HAP-1 (cell line): ENCODE measurements around the gene NUP210.

ENCODE experiments used
- DNase-seq, 2 experiments: peaks; one replicate each; pipeline ENCODE4 v3.0.0-alpha.2; 2016 to 2020; ENCODE audit warnings: low spot score in 2 of 2
- H3K27me3 ChIP-seq: fragments of 250-450 bp; sonication (Bioruptor Pico); 2 replicates; pipeline ENCODE4 v1.5.1; 2020; ENCODE audit warnings: low read depth, mild to moderate bottlenecking, moderate library complexity
- H3K36me3 ChIP-seq: fragments of 250-450 bp; sonication (Bioruptor Pico); replicated peaks from 2 replicates; pipeline ENCODE4 v1.5.1; 2020; ENCODE audit warnings: mild to moderate bottlenecking
- H3K4me1 ChIP-seq: fragments of 250-450 bp; sonication (Bioruptor Pico); 2 replicates; pipeline ENCODE4 v1.5.1; 2020; ENCODE audit warnings: mild to moderate bottlenecking
- H3K4me3 ChIP-seq: fragments of 250-450 bp; sonication (Bioruptor Pico); 2 replicates; pipeline ENCODE4 v1.5.1; 2020; ENCODE audit warnings: mild to moderate bottlenecking, moderate library complexity
- H3K9me3 ChIP-seq: fragments of 250-450 bp; sonication (Bioruptor Pico); 2 replicates; pipeline ENCODE4 v1.5.1; 2020; ENCODE audit warnings: mild to moderate bottlenecking, moderate library complexity
- in situ Hi-C: fragments of 300-500 bp; cut with MboI; formaldehyde crosslinking; loops from 3 replicates; pipeline ENCODE4 v1.14.3; 2020; ENCODE audit warnings: low sequenced_read_pairs, inconsistent platforms, mixed read lengths

Gene NUP210

GRCh38 chr3:13370609-13371008, 49.5 kb downstream of the NUP210 start:
- H3K4me3 ChIP-seq = no peak overlapping the region
- peaks cover 88% of the 10 kb centered on the region for H3K36me3 ChIP-seq
- no peak for DNase-seq
- H3K27me3 ChIP-seq = no peaks in the 10 kb centered on the region
- H3K4me1 ChIP-seq = no peaks in the 10 kb centered on the region
- in situ Hi-C loops = no loop called here
- H3K9me3 ChIP-seq = no peaks in the 10 kb centered on the region

- Histone ChIP-seq H3K4me1 (no peaks in the 10 kb centered on the region), H3K36me3 (peaks cover 88% of the 10 kb centered on the region), H3K9me3 (no peaks in the 10 kb centered on the region), H3K27me3 (no peaks in the 10 kb centered on the region), H3K4me3 (no peak overlapping the region)
- in situ Hi-C loops = no loop called here
- DNase-seq = no peak
Observed at GRCh38 chr3:13370055-13370454, 50.1 kb downstream of the NUP210 start.

- H3K4me1 ChIP-seq = no peaks in the 10 kb centered on the region
- peaks cover 89% of the 10 kb centered on the region for H3K36me3 ChIP-seq
- DNase-seq = no peak
- H3K9me3 ChIP-seq = no peaks in the 10 kb centered on the region
- in situ Hi-C loops = no loop called here
- H3K4me3 ChIP-seq = no peak overlapping the region
- H3K27me3 ChIP-seq = no peaks in the 10 kb centered on the region
Observed at GRCh38 chr3:13368834-13369233, 51.3 kb downstream of the NUP210 start.

GRCh38 chr3:13367728-13368127, 52.4 kb downstream of the NUP210 start:
- no peaks in the 10 kb centered on the region for H3K4me1 ChIP-seq
- no peak overlapping the region for H3K4me3 ChIP-seq
- peaks cover 89% of the 10 kb centered on the region for H3K36me3 ChIP-seq
- no peaks in the 10 kb centered on the region for H3K9me3 ChIP-seq
- DNase-seq = no peak
- in situ Hi-C loops = no loop called here
- no peaks in the 10 kb centered on the region for H3K27me3 ChIP-seq

GRCh38 chr3:13365390-13366379, 54.4 kb downstream of the NUP210 start:
- Histone ChIP-seq H3K9me3 (no peaks in the 10 kb centered on the region), H3K36me3 (peaks cover 89% of the 10 kb centered on the region), H3K27me3 (no peaks in the 10 kb centered on the region), H3K4me3 (no peak overlapping the region), H3K4me1 (no peaks in the 10 kb centered on the region)
- DNase-seq = no peak
- in situ Hi-C loops = no loop called here

GRCh38 chr3:13364602-13365271, 55.4 kb downstream of the NUP210 start:
- no peak overlapping the region for H3K4me3 ChIP-seq
- H3K27me3 ChIP-seq = no peaks in the 10 kb centered on the region
- peaks cover 89% of the 10 kb centered on the region for H3K36me3 ChIP-seq
- no peaks in the 10 kb centered on the region for H3K4me1 ChIP-seq
- in situ Hi-C loops = no loop called here
- no peak for DNase-seq
- no peaks in the 10 kb centered on the region for H3K9me3 ChIP-seq

GRCh38 chr3:13362551-13362950, 57.6 kb downstream of the NUP210 start:
- H3K27me3 ChIP-seq = no peaks in the 10 kb centered on the region
- H3K4me1 ChIP-seq = no peaks in the 10 kb centered on the region
- H3K9me3 ChIP-seq = no peaks in the 10 kb centered on the region
- in situ Hi-C loops = no loop called here
- H3K36me3 ChIP-seq = peaks cover 89% of the 10 kb centered on the region
- no peak overlapping the region for H3K4me3 ChIP-seq
- no peak for DNase-seq

- H3K4me3 ChIP-seq = no peak overlapping the region
- no peak for DNase-seq
- no peaks in the 10 kb centered on the region for H3K27me3 ChIP-seq
- no peaks in the 10 kb centered on the region for H3K9me3 ChIP-seq
- in situ Hi-C loops = no loop called here
- H3K36me3 ChIP-seq = peaks cover 99% of the 10 kb centered on the region
- no peaks in the 10 kb centered on the region for H3K4me1 ChIP-seq
Observed at GRCh38 chr3:13359916-13360315, 60.2 kb downstream of the NUP210 start.

- no peak overlapping the region for H3K4me3 ChIP-seq
- peaks cover 100% of the 10 kb centered on the region for H3K36me3 ChIP-seq
- no peaks in the 10 kb centered on the region for H3K27me3 ChIP-seq
- no peaks in the 10 kb centered on the region for H3K9me3 ChIP-seq
- in situ Hi-C loops = no loop called here
- H3K4me1 ChIP-seq = no peaks in the 10 kb centered on the region
- no peak for DNase-seq
Observed at GRCh38 chr3:13358643-13359042, 61.5 kb downstream of the NUP210 start.

GRCh38 chr3:13358051-13358450, 62.1 kb downstream of the NUP210 start:
- peaks cover 100% of the 10 kb centered on the region for H3K36me3 ChIP-seq
- in situ Hi-C loops = no loop called here
- DNase-seq = no peak

GRCh38 chr3:13357074-13357473, 63.0 kb downstream of the NUP210 start:
- H3K4me3 ChIP-seq = no peak overlapping the region
- H3K9me3 ChIP-seq = no peaks in the 10 kb centered on the region
- no peaks in the 10 kb centered on the region for H3K4me1 ChIP-seq
- no peak for DNase-seq
- no peaks in the 10 kb centered on the region for H3K27me3 ChIP-seq
- peaks cover 100% of the 10 kb centered on the region for H3K36me3 ChIP-seq
- in situ Hi-C loops = no loop called here

More at GRCh38 chr3:13358051-13358450, 62.1 kb downstream of the NUP210 start:
- Histone ChIP-seq H3K4me3 (no peak overlapping the region), H3K27me3 (no peaks in the 10 kb centered on the region), H3K9me3 (no peaks in the 10 kb centered on the region), H3K4me1 (no peaks in the 10 kb centered on the region)

- no peak for DNase-seq
- Histone ChIP-seq H3K4me3 (no peak overlapping the region), H3K36me3 (peaks cover 95% of the 10 kb centered on the region), H3K27me3 (no peaks in the 10 kb centered on the region), H3K4me1 (no peaks in the 10 kb centered on the region), H3K9me3 (no peaks in the 10 kb centered on the region)
- in situ Hi-C loops = no loop called here
Observed at GRCh38 chr3:13353936-13354542, 66.1 kb downstream of the NUP210 start.

- no peak overlapping the region for H3K4me3 ChIP-seq
- peaks cover 95% of the 10 kb centered on the region for H3K36me3 ChIP-seq
- H3K4me1 ChIP-seq = no peaks in the 10 kb centered on the region
- in situ Hi-C loops = no loop called here
- no peaks in the 10 kb centered on the region for H3K9me3 ChIP-seq
- no peaks in the 10 kb centered on the region for H3K27me3 ChIP-seq
- no peak for DNase-seq
Observed at GRCh38 chr3:13353506-13353905, 66.6 kb downstream of the NUP210 start.

GRCh38 chr3:13352621-13353131, 67.4 kb downstream of the NUP210 start:
- H3K4me1 ChIP-seq = no peaks in the 10 kb centered on the region
- no peaks in the 10 kb centered on the region for H3K9me3 ChIP-seq
- no peak for DNase-seq
- H3K36me3 ChIP-seq = peaks cover 95% of the 10 kb centered on the region
- no peaks in the 10 kb centered on the region for H3K27me3 ChIP-seq
- in situ Hi-C loops = no loop called here
- no peak overlapping the region for H3K4me3 ChIP-seq
